Inflammatory macrophage treated with lipopolysaccharide for 1 hour (primary cell): ENCODE data around the gene CYP26A1.
A peak's percentile ranks its signal among the peaks of the same experiment; 100 is the strongest.

Source experiments
- DNase-seq, 2 donors: peaks; one replicate each; pipeline ENCODE4 v3.0.0-alpha.2; 2020 to 2022

The CYP26A1 gene

GRCh38 chr10:93073539-93074146 lies at the start of gene CYP26A1:
CYP26A1 (plus strand) TSS chr10:93073893; CDS start chr10:93073935, 42 bp downstream.
- no peak for DNase-seq

GRCh38 chr10:93026072-93026471 lies 47.6 kb upstream of the CYP26A1 start:
- no peak for DNase-seq

- DNase-seq: no peak
Measured at GRCh38 chr10:93027508-93027907, 46.2 kb upstream of the CYP26A1 start.

- DNase-seq: no peak
Measured at GRCh38 chr10:93028883-93029282, 44.8 kb upstream of the CYP26A1 start.

- DNase-seq: no peak
Measured at GRCh38 chr10:93030409-93030808, 43.3 kb upstream of the CYP26A1 start.

GRCh38 chr10:93032105-93032808 lies 41.4 kb upstream of the CYP26A1 start:
- DNase-seq: no peak

GRCh38 chr10:93032809-93033137 lies 40.9 kb upstream of the CYP26A1 start:
- no peak for DNase-seq

GRCh38 chr10:93034426-93034825 lies 39.3 kb upstream of the CYP26A1 start:
- no peak for DNase-seq

GRCh38 chr10:93039110-93039509 lies 34.6 kb upstream of the CYP26A1 start:
- no peak for DNase-seq

GRCh38 chr10:93039721-93040120 lies 34.0 kb upstream of the CYP26A1 start:
- DNase-seq: no peak

- no peak for DNase-seq
Measured at GRCh38 chr10:93054486-93054885, 19.2 kb upstream of the CYP26A1 start.

- no peak for DNase-seq
Measured at GRCh38 chr10:93058139-93058538, 15.6 kb upstream of the CYP26A1 start.

- no peak for DNase-seq
Measured at GRCh38 chr10:93059975-93060886, 13.5 kb upstream of the CYP26A1 start, which contains the start of gene CYP26C1. CYP26C1 (plus strand) TSS chr10:93060798; CDS start chr10:93061264, 466 bp downstream.

- DNase-seq: no peak
Measured at GRCh38 chr10:93060887-93061593, 12.7 kb upstream of the CYP26A1 start.

GRCh38 chr10:93061594-93062513 lies 11.8 kb upstream of the CYP26A1 start:
- no peak for DNase-seq

- DNase-seq: peak in 1 of 2 donors; percentile 39
Measured at GRCh38 chr10:93062514-93063143, 11.1 kb upstream of the CYP26A1 start.

- DNase-seq: no peak
Measured at GRCh38 chr10:93063144-93063976, 10.3 kb upstream of the CYP26A1 start.

- DNase-seq: no peak
Measured at GRCh38 chr10:93063977-93064660, 9.6 kb upstream of the CYP26A1 start.

GRCh38 chr10:93064874-93065660 lies 8.6 kb upstream of the CYP26A1 start:
- DNase-seq: no peak
